Parathyroid adenoma (tissue), 2 donors: ENCODE data around the gene GPC5.

ENCODE experiments used
- H2AFZ ChIP-seq: fragments of 300-600 bp; sonication (generic); one replicate; pipeline ENCODE4 v1.7.0; 2017; ENCODE audit warnings: antibody characterized with exemption, mild to moderate bottlenecking
- H3K27ac ChIP-seq: fragments of 300-600 bp; sonication (generic); one replicate; pipeline ENCODE4 v1.7.0; 2017
- H3K27me3 ChIP-seq: fragments of 300-600 bp; sonication (generic); one replicate; pipeline ENCODE4 v1.7.0; 2017; ENCODE audit warnings: low read length; ENCODE audit not compliant: control insufficient read depth, insufficient read depth
- H3K36me3 ChIP-seq: fragments of 300-600 bp; sonication (generic); one replicate; pipeline ENCODE4 v1.7.0; 2017; ENCODE audit warnings: low read length; ENCODE audit not compliant: control insufficient read depth, insufficient read depth
- H3K4me1 ChIP-seq: fragments of 300-600 bp; sonication (generic); one replicate; pipeline ENCODE4 v1.7.0; 2017; ENCODE audit warnings: control low read depth
- H3K4me2 ChIP-seq: fragments of 300-600 bp; sonication (generic); one replicate; pipeline ENCODE4 v1.7.0; 2017; ENCODE audit warnings: low read length
- H3K4me3 ChIP-seq: fragments of 300-600 bp; sonication (generic); one replicate; pipeline ENCODE4 v1.7.0; 2017; ENCODE audit warnings: low read depth, low read length
- H3K79me2 ChIP-seq: fragments of 300-600 bp; sonication (generic); one replicate; pipeline ENCODE4 v1.7.0; 2017; ENCODE audit warnings: control low read depth
- H3K9ac ChIP-seq: fragments of 300-600 bp; sonication (generic); one replicate; pipeline ENCODE4 v1.7.0; 2017; ENCODE audit warnings: mild to moderate bottlenecking
- H3K9me3 ChIP-seq: fragments of 300-600 bp; sonication (generic); one replicate; pipeline ENCODE4 v1.7.0; 2017; ENCODE audit warnings: low read length; ENCODE audit not compliant: control insufficient read depth
- CTCF ChIP-seq: fragments of 300-600 bp; sonication (generic); IDR thresholded peaks from one replicate; pipeline ENCODE4 v1.7.0; 2017; ENCODE audit warnings: antibody characterized with exemption, mild to moderate bottlenecking
- donor health status: primary hyperparathyroidism.

GPC5 gene

DNA sequence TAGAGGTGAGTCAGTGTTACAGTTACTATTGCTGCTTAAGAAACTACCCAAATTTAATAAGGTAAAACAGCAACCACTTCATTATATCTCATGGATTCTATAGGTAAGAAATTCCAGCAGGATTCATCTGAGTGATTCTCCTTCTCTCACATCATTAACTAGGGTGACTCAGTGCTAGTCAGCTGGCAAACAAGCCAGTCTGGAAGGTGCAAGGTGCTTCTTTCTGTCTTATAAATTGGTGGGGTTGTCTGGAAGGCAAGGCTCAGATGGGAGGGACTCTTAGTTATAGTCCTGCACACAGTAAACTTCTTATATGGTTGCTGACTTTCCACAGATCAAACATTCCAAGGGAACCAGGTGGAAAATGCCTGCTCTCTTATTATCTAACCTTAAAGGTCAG lies 484.5 kb downstream of the GPC5 start:
- no peak overlapping the region for H3K9ac ChIP-seq
- H3K4me1 ChIP-seq, result no peaks in the 10 kb centered on the region
- no peak overlapping the region for H2AFZ ChIP-seq
- H3K79me2 ChIP-seq, result no peaks in the 10 kb centered on the region
- no peaks in the 10 kb centered on the region for H3K36me3 ChIP-seq
- H3K27me3 ChIP-seq, result no peaks in the 10 kb centered on the region
- H3K4me2 ChIP-seq, result no peak overlapping the region
- no peaks in the 10 kb centered on the region for H3K9me3 ChIP-seq
- TF ChIP-seq CTCF, result no peak
- H3K27ac ChIP-seq, result no peak overlapping the region
- H3K4me3 ChIP-seq, result no peak overlapping the region

- no peak for TF ChIP-seq CTCF
- H3K9me3 ChIP-seq, result no peaks in the 10 kb centered on the region
- no peaks in the 10 kb centered on the region for H3K36me3 ChIP-seq
- no peak overlapping the region for H3K4me2 ChIP-seq
- H3K27ac ChIP-seq, result no peak overlapping the region
- no peak overlapping the region for H2AFZ ChIP-seq
- no peak overlapping the region for H3K4me3 ChIP-seq
- no peak overlapping the region for H3K9ac ChIP-seq
- H3K79me2 ChIP-seq, result no peaks in the 10 kb centered on the region
- H3K27me3 ChIP-seq, result no peaks in the 10 kb centered on the region
- H3K4me1 ChIP-seq, result no peaks in the 10 kb centered on the region
Observed at GRCh38 chr13:91889641-91890040, 491.2 kb downstream of the GPC5 start.

DNA sequence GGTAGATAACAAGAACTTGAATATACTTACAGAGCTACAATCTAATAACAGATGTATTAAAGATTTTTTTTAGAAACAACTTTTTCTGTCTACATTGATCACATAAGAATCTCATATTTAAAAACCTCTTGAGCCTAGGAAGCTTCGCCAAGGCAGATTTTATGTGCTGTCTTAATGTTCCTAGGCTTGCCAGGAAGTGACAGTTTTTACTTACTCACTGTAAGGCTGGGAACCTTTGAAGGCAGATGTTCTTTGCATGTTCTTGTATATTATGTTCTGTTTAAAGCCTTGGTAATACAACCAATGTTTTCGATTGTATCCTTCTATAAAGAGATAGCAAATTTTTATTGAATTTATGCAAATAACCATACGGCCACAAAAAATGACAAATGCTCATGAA lies 492.7 kb downstream of the GPC5 start:
- no peak overlapping the region for H3K4me3 ChIP-seq
- H3K9ac ChIP-seq, result no peak overlapping the region
- no peaks in the 10 kb centered on the region for H3K36me3 ChIP-seq
- H3K9me3 ChIP-seq, result no peaks in the 10 kb centered on the region
- H3K27ac ChIP-seq, result no peak overlapping the region
- no peak overlapping the region for H2AFZ ChIP-seq
- H3K79me2 ChIP-seq, result no peaks in the 10 kb centered on the region
- H3K4me1 ChIP-seq, result no peaks in the 10 kb centered on the region
- no peaks in the 10 kb centered on the region for H3K27me3 ChIP-seq
- no peak overlapping the region for H3K4me2 ChIP-seq
- no peak for TF ChIP-seq CTCF

DNA sequence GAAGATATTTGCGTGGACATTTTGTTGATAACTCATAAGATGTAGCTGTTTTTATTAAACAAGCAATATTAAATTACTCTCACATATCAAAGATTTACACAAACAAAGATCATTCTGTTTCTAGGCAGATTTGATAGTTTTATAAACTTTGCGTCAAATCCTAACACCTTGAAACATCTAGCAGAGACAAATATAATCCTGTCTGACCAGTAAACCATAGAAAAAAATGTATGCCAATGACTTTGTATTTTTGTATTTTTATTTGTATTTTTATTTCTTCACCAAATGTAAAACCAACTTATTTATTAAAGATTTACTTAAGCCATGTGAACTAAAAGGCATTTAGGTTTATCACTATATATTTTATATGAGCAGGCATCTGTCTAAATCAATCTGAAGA lies 494.6 kb downstream of the GPC5 start:
- Histone ChIP-seq H3K79me2 (no peaks in the 10 kb centered on the region), H3K9me3 (no peaks in the 10 kb centered on the region), H3K9ac (no peak overlapping the region), H2AFZ (no peak overlapping the region), H3K4me3 (no peak overlapping the region), H3K4me1 (no peaks in the 10 kb centered on the region), H3K27me3 (no peaks in the 10 kb centered on the region), H3K36me3 (no peaks in the 10 kb centered on the region), H3K4me2 (no peak overlapping the region), H3K27ac (no peak overlapping the region)
- no peak for TF ChIP-seq CTCF

GRCh38 chr13:91894316-91894715 lies 495.9 kb downstream of the GPC5 start:
- H2AFZ ChIP-seq, result no peak overlapping the region
- H3K27me3 ChIP-seq, result no peaks in the 10 kb centered on the region
- TF ChIP-seq CTCF, result no peak
- no peak overlapping the region for H3K9ac ChIP-seq
- H3K36me3 ChIP-seq, result no peaks in the 10 kb centered on the region
- no peak overlapping the region for H3K4me2 ChIP-seq
- H3K27ac ChIP-seq, result no peak overlapping the region
- no peaks in the 10 kb centered on the region for H3K79me2 ChIP-seq
- H3K4me1 ChIP-seq, result no peaks in the 10 kb centered on the region
- H3K4me3 ChIP-seq, result no peak overlapping the region
- H3K9me3 ChIP-seq, result no peaks in the 10 kb centered on the region
